IMR-90 (cell line): ENCODE measurements around the gene HMOX2. TPM values are rescaled to one million over a fixed set of nuclear protein-coding genes. Genes with fewer than 3 reads are reported as not detected.

ENCODE experiments used
- ATAC-seq: fragments of 200-7000 bp; cut with Tn5 transposase; 2 replicates; pipeline ENCODE4 v1.9.1; 2020; ENCODE audit warnings: low read depth, mild to moderate bottlenecking, moderate library complexity
- BruUV-seq: library from RNA; stranded (reverse); fragments of 400-500 nt; replicated peaks from 2 replicates; lab custom pipeline; 2021; lab: Mats Ljungman, UMichigan
- CTCF ChIA-PET: fragments of 300-600 bp; formaldehyde crosslinking; extraction: SDS; loops from one replicate; lab custom pipeline; 2021; ENCODE audit warnings: antibody characterized with exemption; lab: Yijun Ruan, JAX
- POLR2A ChIA-PET: fragments of 300-600 bp; sonication (Branson Sonifier 250); formaldehyde crosslinking; loops from one replicate; lab custom pipeline; 2022; ENCODE audit warnings: antibody characterized with exemption; ENCODE audit not compliant: unreplicated experiment; lab: Charles Lee
- DNase-seq: peaks from one replicate; pipeline ENCODE4 v3.0.0; 2013
- H2AFZ ChIP-seq: replicated peaks from 2 replicates; pipeline ENCODE3; 2013; ENCODE audit warnings: low read length, mild to moderate bottlenecking; ENCODE audit not compliant: poor library complexity
- H2AK5ac ChIP-seq: 2 replicates; pipeline ENCODE4 v1.6.1; 2013; ENCODE audit warnings: low read depth, low read length, inconsistent platforms
- H2AK9ac ChIP-seq: replicated peaks from 2 replicates; pipeline ENCODE3; 2013; ENCODE audit warnings: mild to moderate bottlenecking, low read depth, low read length, moderate library complexity; ENCODE audit not compliant: poor library complexity
- H2BK120ac ChIP-seq: 2 replicates; pipeline ENCODE4 v1.6.1; 2013; ENCODE audit warnings: low read depth, low read length, inconsistent platforms
- H2BK15ac ChIP-seq: 3 replicates; pipeline ENCODE4 v1.6.1; 2013; ENCODE audit warnings: low read depth, low read length, inconsistent platforms
- H2BK20ac ChIP-seq: 2 replicates; pipeline ENCODE4 v1.6.1; 2013; ENCODE audit warnings: low read depth, mild to moderate bottlenecking, inconsistent platforms, low read length, moderate library complexity
- H2BK5ac ChIP-seq: 2 replicates; pipeline ENCODE4 v1.6.1; 2013; ENCODE audit warnings: mild to moderate bottlenecking, low read depth, low read length, inconsistent platforms; ENCODE audit not compliant: poor library complexity, severe bottlenecking
- H3K14ac ChIP-seq: replicated peaks from 2 replicates; pipeline ENCODE4 v1.6.1; 2013; ENCODE audit warnings: low read depth, low read length, inconsistent platforms
- H3K18ac ChIP-seq: 2 replicates; pipeline ENCODE4 v1.6.1; 2013; ENCODE audit warnings: low read depth, low read length, control low read depth
- H3K23ac ChIP-seq: 2 replicates; pipeline ENCODE4 v1.6.1; 2013; ENCODE audit warnings: low read depth, low read length, inconsistent platforms
- H3K27ac ChIP-seq: 2 replicates; pipeline ENCODE4 v1.5.1; 2013; ENCODE audit warnings: mild to moderate bottlenecking, control low read depth, low read length; ENCODE audit not compliant: insufficient read depth
- H3K27me3 ChIP-seq: 2 replicates; pipeline ENCODE4 v1.6.1; 2013; ENCODE audit warnings: low read length; ENCODE audit not compliant: control insufficient read depth, insufficient read depth
- H3K36me3 ChIP-seq: 2 replicates; pipeline ENCODE4 v1.6.1; 2013; ENCODE audit warnings: low read length, mixed read lengths; ENCODE audit not compliant: control insufficient read depth, insufficient read depth
- H3K4ac ChIP-seq: 2 replicates; pipeline ENCODE4 v1.6.1; 2013; ENCODE audit warnings: low read depth, low read length, inconsistent platforms
- H3K4me1 ChIP-seq: 2 replicates; pipeline ENCODE4 v1.6.1; 2013; ENCODE audit warnings: low read length, mixed read lengths; ENCODE audit not compliant: control insufficient read depth, insufficient read depth
- H3K4me2 ChIP-seq: 2 replicates; pipeline ENCODE4 v1.6.1; 2013; ENCODE audit warnings: low read depth, mild to moderate bottlenecking, control low read depth, low read length, moderate library complexity
- H3K4me3 ChIP-seq: 2 replicates; pipeline ENCODE4 v1.5.1; 2013; ENCODE audit warnings: low read depth, mild to moderate bottlenecking, control low read depth, low read length, moderate library complexity; ENCODE audit not compliant: insufficient read depth
- H3K56ac ChIP-seq: 2 replicates; pipeline ENCODE4 v1.6.1; 2013; ENCODE audit warnings: low read length, inconsistent platforms; ENCODE audit not compliant: insufficient read depth; ENCODE audit errors: extremely low read depth
- H3K79me1 ChIP-seq, 2 experiments: 2 replicates each; pipeline ENCODE4 v1.6.1; 2013; ENCODE audit warnings: low read length in 2 of 2, inconsistent platforms in 1 of 2, low read depth in 1 of 2
- H3K9ac ChIP-seq: 2 replicates; pipeline ENCODE4 v1.6.1; 2013; ENCODE audit warnings: low read depth, low read length, control low read depth
- H3K9me1 ChIP-seq: 2 replicates; pipeline ENCODE4 v1.6.1; 2013; ENCODE audit warnings: low read length, inconsistent platforms; ENCODE audit not compliant: insufficient read depth
- H3K9me3 ChIP-seq: 2 replicates; pipeline ENCODE4 v1.6.1; 2013; ENCODE audit warnings: low read length; ENCODE audit not compliant: control insufficient read depth, insufficient read depth
- H4K20me1 ChIP-seq: 2 replicates; pipeline ENCODE4 v1.6.1; 2013; ENCODE audit warnings: low read length, inconsistent platforms; ENCODE audit not compliant: insufficient read depth
- H4K5ac ChIP-seq: 2 replicates; pipeline ENCODE4 v1.6.1; 2013; ENCODE audit warnings: mild to moderate bottlenecking, low read depth, low read length, control low read depth
- H4K8ac ChIP-seq, 2 experiments: 2 replicates each; pipeline ENCODE4 v1.6.1; 2013; ENCODE audit warnings: low read depth in 2 of 2, low read length in 2 of 2, control low read depth in 1 of 2, inconsistent platforms in 1 of 2
- H4K91ac ChIP-seq: 2 replicates; pipeline ENCODE4 v1.6.1; 2013; ENCODE audit warnings: low read depth, low read length, inconsistent platforms; ENCODE audit not compliant: insufficient read depth
- CTCF ChIP-seq: conservative IDR thresholded peaks from 2 replicates; pipeline ENCODE4 v1.5.1; 2012; ENCODE audit warnings: mild to moderate bottlenecking, low read depth, low read length, improper control_type of control experiment
- FOS ChIP-seq: fragments of 150-350 bp; IDR thresholded peaks from 2 replicates; pipeline ENCODE4 v1.6.1; 2016; ENCODE audit warnings: low read depth, low read length
- MXI1 ChIP-seq: IDR thresholded peaks from 2 replicates; pipeline ENCODE4 v1.6.1; 2012; ENCODE audit warnings: low read depth, mild to moderate bottlenecking, low read length, moderate library complexity, borderline replicate concordance
- RAD21 ChIP-seq: IDR thresholded peaks from 2 replicates; pipeline ENCODE4 v1.6.1; 2012; ENCODE audit warnings: low read length, improper control_type of control experiment
- RCOR1 ChIP-seq: IDR thresholded peaks from 2 replicates; pipeline ENCODE4 v1.6.1; 2012; ENCODE audit warnings: mild to moderate bottlenecking, low read length, improper control_type of control experiment; ENCODE audit not compliant: insufficient replicate concordance
- SMC3 ChIP-seq: fragments of 150-350 bp; IDR thresholded peaks from 2 replicates; pipeline ENCODE4 v1.6.1; 2016; ENCODE audit warnings: low read depth, mild to moderate bottlenecking, antibody characterized with exemption, low read length, moderate library complexity
- WGBS, 2 experiments: methylation state at CpG; one replicate each; pipeline versions ENCODE4 v1.1.5 to v1.1.7; 2013; ENCODE audit warnings: missing lambda C conversion rate in 2 of 2; ENCODE audit not compliant: insufficient read length in 1 of 2; ENCODE audit errors: extremely low coverage in 2 of 2; 5-methylcytosine and 5-hydroxymethylcytosine counted together
- dilution Hi-C: fragments of 300-500 bp; cut with HindIII; formaldehyde crosslinking; loops from one replicate; pipeline ENCODE4 v1.14.3; 2018; ENCODE audit warnings: low sequenced_read_pairs; ENCODE audit not compliant: unreplicated experiment
- in situ Hi-C: fragments of 300-500 bp; cut with MboI; formaldehyde crosslinking; loops from 3 replicates; pipeline ENCODE4 v1.14.3; 2019; ENCODE audit warnings: low sequenced_read_pairs, inconsistent platforms, mixed read lengths
- intact Hi-C: fragments of 100-400 bp; cut with micrococcal nuclease; formaldehyde crosslinking; loops from 2 replicates; pipeline ENCODE4 v1.10.0; 2022
- polyA plus RNA-seq, 3 experiments: library from polyadenylated mRNA; depleted of rRNA; stranded (reverse); fragments of >200 nt; gene quantifications; 2 replicates each; pipeline ENCODE4 v1.2.3, GENCODE V29; 2012; ENCODE audit warnings: low replicate concordance in 1 of 3
- total RNA-seq: library from RNA; depleted of rRNA; stranded (reverse); fragments of >200 nt; gene quantifications from 2 replicates; pipeline ENCODE4 v1.2.3, GENCODE V29; 2012

The HMOX2 gene
- total and polyA plus RNA-seq, 2 of the 4 experiments (the other 2 are of a cell fraction): 93.9 to 98.8 TPM

- H3K4me3 ChIP-seq: no peak overlapping the region
- ChIA-PET POLR2A (interaction anchor here (0.5 kb wide), 1 partner anchor 36 kb away, joined by 3 read pairs; no protein-coding TSS in a partner anchor), CTCF (no interaction called here)
- H2BK15ac ChIP-seq: no peak overlapping the region
- H3K27ac ChIP-seq: no peak overlapping the region
- DNase-seq (peak; percentile 46), ATAC-seq (peak; percentile 74)
- intact Hi-C loops (loop anchor here (1.0 to 10.0 kb wide), 2 partner anchors 30 to 437 kb away; partner anchors contain the start of gene SEC14L5), dilution Hi-C loops (no loop called here), in situ Hi-C loops (loop anchor here (25.0 kb wide), 1 partner anchor 444 kb away; the partner anchor contains the start of gene SEC14L5)
- no peak overlapping the region for H4K91ac ChIP-seq
- H3K4me2 ChIP-seq: no peak overlapping the region
- H3K14ac ChIP-seq: no peak overlapping the region
- no peak overlapping the region for H2AK5ac ChIP-seq
- no peaks in the 10 kb centered on the region for H3K27me3 ChIP-seq
- H3K36me3 ChIP-seq: peaks cover 12% of the 10 kb centered on the region
- H3K9ac ChIP-seq: no peak overlapping the region
- no peak for TF ChIP-seq MXI1
- TF ChIP-seq CTCF: peak; percentile 65
- no peak for TF ChIP-seq FOS
- peak; percentile 54 for TF ChIP-seq SMC3
- peak; percentile 79 for TF ChIP-seq RAD21
- no peak for TF ChIP-seq RCOR1
- H4K5ac ChIP-seq: no peak overlapping the region
- H2AK9ac ChIP-seq: no peak overlapping the region
- H3K9me1 ChIP-seq: no peaks in the 10 kb centered on the region
- peaks cover 7% of the 10 kb centered on the region for H3K4me1 ChIP-seq
- no peak overlapping the region for H3K4ac ChIP-seq
- 58% methylated on average over 5 of the region's 12 CpGs; no CpG with 5 or more reads in 1 of the 2 experiments for WGBS, 2 experiments
- no TSS peak for BruUV-seq
- no peak overlapping the region for H2BK120ac ChIP-seq
- H4K8ac ChIP-seq: no peak overlapping the region
- H4K20me1 ChIP-seq: peaks cover 18% of the 10 kb centered on the region; the same call in 1 of the 2 replicates
- H3K23ac ChIP-seq: no peak overlapping the region
- H2BK20ac ChIP-seq: no peak overlapping the region
- H3K56ac ChIP-seq: no peak overlapping the region
- no peak overlapping the region for H2BK5ac ChIP-seq
- H3K18ac ChIP-seq: no peak overlapping the region
- H2AFZ ChIP-seq: no peak overlapping the region
- H3K79me1 ChIP-seq: peaks cover 15 to 42% of the 10 kb centered on the region in 2 experiments
- no peaks in the 10 kb centered on the region for H3K9me3 ChIP-seq
Observed at GRCh38 chr16:4517812-4518680, 41.8 kb downstream of the HMOX2 start.
